Suprapubic skin (tissue), 4 donors: Measurements from ENCODE around the gene ZNF883. TPM values are rescaled to one million over a fixed set of nuclear protein-coding genes. Genes with fewer than 3 reads are reported as not detected.

Experiments used
- DNase-seq, 2 donors: peaks; one replicate each; pipeline ENCODE4 v3.0.0-alpha.2; 2019; ENCODE audit warnings: low spot score in 2 of 2
- H3K27ac ChIP-seq: fragments of 200-600 bp; sonication (generic); one replicate; pipeline ENCODE4 v1.5.1; 2019
- H3K27me3 ChIP-seq: fragments of 200-600 bp; sonication (generic); one replicate; pipeline ENCODE4 v1.5.1; 2019
- H3K36me3 ChIP-seq: fragments of 200-600 bp; sonication (generic); one replicate; pipeline ENCODE4 v1.5.1; 2019
- H3K4me1 ChIP-seq: fragments of 200-600 bp; sonication (generic); one replicate; pipeline ENCODE4 v1.5.1; 2019
- H3K4me3 ChIP-seq: fragments of 200-600 bp; sonication (generic); one replicate; pipeline ENCODE4 v1.5.1; 2019; ENCODE audit warnings: mild to moderate bottlenecking
- H3K9me3 ChIP-seq: fragments of 200-600 bp; sonication (generic); one replicate; pipeline ENCODE4 v1.5.1; 2019
- CTCF ChIP-seq, 2 donors: fragments of 200-600 bp in 1 of 2; fragments of 450-650 bp in 1 of 2; sonication (generic) in 1 of 2; IDR thresholded peaks; one replicate each; pipeline ENCODE4 v1.5.1; 2016 to 2019; ENCODE audit warnings: antibody characterized with exemption in 2 of 2, mild to moderate bottlenecking in 1 of 2, moderate library complexity in 1 of 2
- EP300 ChIP-seq: sonication (generic); formaldehyde crosslinking; IDR thresholded peaks from one replicate; pipeline ENCODE4 v1.6.1; 2017; ENCODE audit warnings: antibody characterized with exemption
- POLR2A ChIP-seq, 2 donors: fragments of 450-650 bp; IDR thresholded peaks; one replicate each; pipeline ENCODE4 v1.6.1; 2017; ENCODE audit warnings: antibody characterized with exemption in 2 of 2, mild to moderate bottlenecking in 2 of 2, moderate library complexity in 2 of 2
- POLR2AphosphoS5 ChIP-seq, 3 donors: sonication (generic); formaldehyde crosslinking; IDR thresholded peaks; one replicate each; pipeline ENCODE4 v1.6.1; 2017; ENCODE audit warnings: antibody characterized with exemption in 3 of 3
- WGBS: methylation state at CpG from one replicate; pipeline ENCODE4 v1.1.5; 2018; 5-methylcytosine and 5-hydroxymethylcytosine counted together
- total RNA-seq, 4 donors: library from RNA; depleted of rRNA; stranded (reverse); fragments of >200 nt; gene quantifications; one replicate each; pipeline ENCODE4 v1.1.0, GENCODE V29; 2016

ZNF883 gene
- total RNA-seq, 4 donors from 2014 or later: 0.31 to 2.9 (median 0.97) TPM; not detected in 1

- H3K4me1 ChIP-seq: no peaks in the 10 kb centered on the region
- no peak for DNase-seq
- 92% methylated on average over 4 of the region's 4 CpGs for WGBS
- H3K9me3 ChIP-seq: peaks cover 92% of the 10 kb centered on the region
- no peaks in the 10 kb centered on the region for H3K27me3 ChIP-seq
- H3K27ac ChIP-seq: no peak overlapping the region
- H3K36me3 ChIP-seq: peaks cover 35% of the 10 kb centered on the region
- TF ChIP-seq POLR2A (IDR thresholded peaks at IDR 0.05): no peak
- TF ChIP-seq POLR2AphosphoS5 (IDR thresholded peaks at IDR 0.05): no peak
- TF ChIP-seq CTCF (IDR thresholded peaks at IDR 0.05): no peak
- no peak for TF ChIP-seq EP300
- no peak overlapping the region for H3K4me3 ChIP-seq
These were observed 31.1 kb upstream of the ZNF883 start for GRCh38 chr9:113042884-113043657.

- TF ChIP-seq POLR2AphosphoS5 (IDR thresholded peaks at IDR 0.05) (no peak), POLR2A (IDR thresholded peaks at IDR 0.05) (no peak), EP300 (no peak), CTCF (IDR thresholded peaks at IDR 0.05) (no peak)
- Histone ChIP-seq H3K27ac (no peak overlapping the region), H3K9me3 (peaks cover 16% of the 10 kb centered on the region), H3K27me3 (no peaks in the 10 kb centered on the region), H3K4me1 (no peaks in the 10 kb centered on the region), H3K36me3 (no peaks in the 10 kb centered on the region), H3K4me3 (no peak overlapping the region)
- DNase-seq: no peak
- 79% methylated on average over 1 of the region's 1 CpG for whole genome bisulfite sequencing
These were observed 14.2 kb upstream of the ZNF883 start for GRCh38 chr9:113026200-113026599.

GRCh38 chr9:113018247-113018646 lies 6.3 kb upstream of the ZNF883 start:
- TF ChIP-seq POLR2A (IDR thresholded peaks at IDR 0.05): no peak
- TF ChIP-seq POLR2AphosphoS5 (IDR thresholded peaks at IDR 0.05): no peak
- no peak for TF ChIP-seq CTCF (IDR thresholded peaks at IDR 0.05)
- no peak for TF ChIP-seq EP300
- Histone ChIP-seq H3K9me3 (peaks cover 37% of the 10 kb centered on the region), H3K27me3 (no peaks in the 10 kb centered on the region), H3K4me1 (no peaks in the 10 kb centered on the region), H3K27ac (no peak overlapping the region), H3K4me3 (no peak overlapping the region), H3K36me3 (no peaks in the 10 kb centered on the region)
- DNase-seq: no peak
- WGBS: no CpG with 5 or more reads among the region's 3 CpGs

GRCh38 chr9:113012492-113012891 lies 500 bp upstream of the ZNF883 start:
- H3K36me3 ChIP-seq: no peaks in the 10 kb centered on the region
- no peaks in the 10 kb centered on the region for H3K4me1 ChIP-seq
- no peak overlapping the region for H3K27ac ChIP-seq
- 38% methylated on average over 9 of the region's 9 CpGs for WGBS
- H3K4me3 ChIP-seq: peak overlapping the region; percentile 18
- no peak for DNase-seq
- peaks cover 18% of the 10 kb centered on the region for H3K9me3 ChIP-seq
- no peak for TF ChIP-seq POLR2A (IDR thresholded peaks at IDR 0.05)
- no peak for TF ChIP-seq EP300
- no peak for TF ChIP-seq POLR2AphosphoS5 (IDR thresholded peaks at IDR 0.05)
- TF ChIP-seq CTCF (IDR thresholded peaks at IDR 0.05): no peak
- peaks cover 6% of the 10 kb centered on the region for H3K27me3 ChIP-seq

- H3K9me3 ChIP-seq: peaks cover 22% of the 10 kb centered on the region
- H3K4me1 ChIP-seq: no peaks in the 10 kb centered on the region
- H3K36me3 ChIP-seq: no peaks in the 10 kb centered on the region
- WGBS: 29% methylated on average over 1 of the region's 1 CpG
- DNase-seq: no peak
- H3K27ac ChIP-seq: no peak overlapping the region
- TF ChIP-seq POLR2A (IDR thresholded peaks at IDR 0.05) (no peak), CTCF (IDR thresholded peaks at IDR 0.05) (no peak), POLR2AphosphoS5 (IDR thresholded peaks at IDR 0.05) (no peak), EP300 (no peak)
- no peaks in the 10 kb centered on the region for H3K27me3 ChIP-seq
- H3K4me3 ChIP-seq: no peak overlapping the region
These were observed 6.2 kb downstream of the ZNF883 start for GRCh38 chr9:113005777-113006176.
